Spleen (tissue), 11 donors: ENCODE results near the gene ZMYM1. TPM values are rescaled to one million over a fixed set of nuclear protein-coding genes. Genes with fewer than 3 reads are reported as not detected.

ENCODE experiments used
- DNase-seq: peaks from one replicate; pipeline ENCODE4 v3.0.0-alpha.2; 2020
- H3K27ac ChIP-seq, 8 donors: fragments of 200-600 bp; sonication (generic) in 7 of 8; 1 replicate in 4 of 8; 2 replicates in 4 of 8; pipeline versions ENCODE4 v1.5.0 to v1.8.0; 2016 to 2021; ENCODE audit warnings: inconsistent platforms in 4 of 8, mild to moderate bottlenecking in 4 of 8, moderate library complexity in 1 of 8
- H3K27me3 ChIP-seq, 7 donors: fragments of 200-600 bp; sonication (generic) in 6 of 7; replicated peaks in 1 of 7; 1 replicate in 4 of 7; 2 replicates in 3 of 7; pipeline versions ENCODE4 v1.5.0 to v1.8.0; 2016 to 2021; ENCODE audit warnings: inconsistent platforms in 3 of 7, mild to moderate bottlenecking in 1 of 7
- H3K36me3 ChIP-seq, 6 donors: fragments of 200-600 bp; sonication (generic) in 5 of 6; 1 replicate in 4 of 6; 2 replicates in 2 of 6; pipeline versions ENCODE4 v1.5.0 to v1.8.0; 2016 to 2021; ENCODE audit warnings: inconsistent platforms in 2 of 6
- H3K4me1 ChIP-seq, 6 donors: fragments of 200-600 bp; sonication (generic) in 5 of 6; 1 replicate in 3 of 6; 2 replicates in 3 of 6; pipeline versions ENCODE4 v1.5.0 to v1.8.0; 2016 to 2021; ENCODE audit warnings: inconsistent platforms in 3 of 6
- H3K4me3 ChIP-seq, 8 donors: fragments of 200-600 bp; sonication (generic) in 7 of 8; 1 replicate in 4 of 8; 2 replicates in 4 of 8; pipeline versions ENCODE4 v1.5.0 to v1.8.0; 2016 to 2021; ENCODE audit warnings: inconsistent platforms in 4 of 8, mild to moderate bottlenecking in 4 of 8, moderate library complexity in 2 of 8
- H3K9me3 ChIP-seq, 8 donors: fragments of 200-600 bp; sonication (generic) in 7 of 8; 1 replicate in 4 of 8; 2 replicates in 4 of 8; pipeline versions ENCODE4 v1.5.0 to v1.8.0; 2016 to 2021; ENCODE audit warnings: inconsistent platforms in 4 of 8
- POLR2A ChIP-seq, 3 donors: fragments of 450-650 bp; IDR thresholded peaks; one replicate each; pipeline ENCODE4 v1.5.1; 2017; ENCODE audit warnings: antibody characterized with exemption in 3 of 3, mild to moderate bottlenecking in 1 of 3
- POLR2AphosphoS5 ChIP-seq, 3 donors: sonication (generic); formaldehyde crosslinking; IDR thresholded peaks; one replicate each; pipeline ENCODE4 v1.5.1; 2017; ENCODE audit warnings: antibody characterized with exemption in 3 of 3
- WGBS, 5 donors: extraction: QIAGEN DNeasy Blood & Tissue Kit in 3 of 5; methylation state at CpG; one replicate each; pipeline versions ENCODE4 v1.1.5 to v1.1.7; 2013 to 2018; 5-methylcytosine and 5-hydroxymethylcytosine counted together
- intact Hi-C: fragments of 100-400 bp; cut with DNase I; formaldehyde crosslinking; loops from one replicate; pipeline ENCODE4 v1.15.0; 2023; ENCODE audit warnings: low total_unique reads
- polyA plus RNA-seq, 3 donors: library from polyadenylated mRNA; stranded (reverse); fragments of 200-250 nt; gene quantifications; one replicate each; pipeline ENCODE4 v1.2.1, GENCODE V29; 2013
- total RNA-seq, 7 donors: library from RNA; depleted of rRNA in 3 of 7; stranded (reverse); fragments of >200 nt in 3 of 7; fragmentation: NEBNext Ultra II Directional in 4 of 7; extraction: Animal tissue kit (Norgen Biotek cat#: 25700) in 4 of 7; gene quantifications; one replicate each; pipeline versions ENCODE4 v1.1.0 to v1.2.1, GENCODE V29; 2016 to 2021
- TF ChIP-seq, protein P1 (sequence below), 11 experiments: fragments of 200-600 bp in 7 of 11; fragments of 450-650 bp in 4 of 11; sonication (generic) in 4 of 11; IDR thresholded peaks in 8 of 11; conservative IDR thresholded peaks in 3 of 11; 1 replicate in 7 of 11; 2 replicates in 4 of 11; pipeline versions ENCODE4 v1.4.0 to v1.8.0; 2016 to 2021; ENCODE audit warnings: antibody characterized with exemption in 11 of 11, inconsistent platforms in 4 of 11, mild to moderate bottlenecking in 1 of 11
- donor health status: healthy with polysubstance abuse.
- donor health status: DM: no; HTN: no; CAD: no; lungs with moderate emphysema.
- donor health status: DM: no; HTN: no; CAD: no.
- donor health status: Bipolar disorder and iron deficiency.
- donor health status: healthy.
- donor health status: DM: no; HTN: no; CAD: no.
- donor health status: DM: yes; HTN: yes; CAD: no.

The ZMYM1 gene
- total and polyA plus RNA-seq, 10 donors: 3.0 to 21.7 (median 17.4) TPM

DNA sequence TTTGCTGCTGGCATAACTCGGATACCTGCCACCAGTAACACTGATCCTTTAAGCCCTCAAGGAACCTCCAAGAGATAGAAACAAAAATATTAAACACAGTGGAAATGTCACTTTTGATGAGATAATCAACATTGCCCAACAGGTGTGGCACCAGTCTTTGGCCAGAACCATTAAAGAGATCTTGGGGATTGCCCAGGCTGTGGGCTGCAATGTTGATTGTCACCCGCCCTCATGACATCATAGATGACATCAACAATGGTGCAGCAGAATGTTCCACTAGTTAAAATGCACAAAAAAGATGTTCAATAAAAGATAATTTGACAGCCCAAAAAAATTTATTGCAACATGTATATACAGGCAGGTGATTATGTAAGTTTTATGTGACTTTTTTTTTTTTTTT lies 20.2 kb upstream of the ZMYM1 start:
- Histone ChIP-seq H3K27ac (no peak overlapping the region), H3K36me3 (no peaks in the 10 kb centered on the region), H3K4me1 (no peaks in the 10 kb centered on the region), H3K27me3 (peaks cover 0 to 15% (median 0%) of the 10 kb centered on the region in 7 donors), H3K9me3 (peaks cover 0 to 13% (median 2%) of the 10 kb centered on the region in 8 donors), H3K4me3 (no peak overlapping the region)
- WGBS, 5 donors: 86 to 90% (median 88%) methylated on average over 2 of the region's 2 CpGs
- TF ChIP-seq POLR2AphosphoS5 (IDR thresholded peaks at IDR 0.05) (no peak), POLR2A (IDR thresholded peaks at IDR 0.05) (no peak)
- TF ChIP-seq, protein P1, sequence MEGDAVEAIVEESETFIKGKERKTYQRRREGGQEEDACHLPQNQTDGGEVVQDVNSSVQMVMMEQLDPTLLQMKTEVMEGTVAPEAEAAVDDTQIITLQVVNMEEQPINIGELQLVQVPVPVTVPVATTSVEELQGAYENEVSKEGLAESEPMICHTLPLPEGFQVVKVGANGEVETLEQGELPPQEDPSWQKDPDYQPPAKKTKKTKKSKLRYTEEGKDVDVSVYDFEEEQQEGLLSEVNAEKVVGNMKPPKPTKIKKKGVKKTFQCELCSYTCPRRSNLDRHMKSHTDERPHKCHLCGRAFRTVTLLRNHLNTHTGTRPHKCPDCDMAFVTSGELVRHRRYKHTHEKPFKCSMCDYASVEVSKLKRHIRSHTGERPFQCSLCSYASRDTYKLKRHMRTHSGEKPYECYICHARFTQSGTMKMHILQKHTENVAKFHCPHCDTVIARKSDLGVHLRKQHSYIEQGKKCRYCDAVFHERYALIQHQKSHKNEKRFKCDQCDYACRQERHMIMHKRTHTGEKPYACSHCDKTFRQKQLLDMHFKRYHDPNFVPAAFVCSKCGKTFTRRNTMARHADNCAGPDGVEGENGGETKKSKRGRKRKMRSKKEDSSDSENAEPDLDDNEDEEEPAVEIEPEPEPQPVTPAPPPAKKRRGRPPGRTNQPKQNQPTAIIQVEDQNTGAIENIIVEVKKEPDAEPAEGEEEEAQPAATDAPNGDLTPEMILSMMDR (IDR thresholded peaks at IDR 0.05 in 8 of 11, conservative IDR thresholded peaks at IDR 0.05 in 3 of 11): no peak
- no peak for DNase-seq
- intact Hi-C loops: no loop called here

DNA sequence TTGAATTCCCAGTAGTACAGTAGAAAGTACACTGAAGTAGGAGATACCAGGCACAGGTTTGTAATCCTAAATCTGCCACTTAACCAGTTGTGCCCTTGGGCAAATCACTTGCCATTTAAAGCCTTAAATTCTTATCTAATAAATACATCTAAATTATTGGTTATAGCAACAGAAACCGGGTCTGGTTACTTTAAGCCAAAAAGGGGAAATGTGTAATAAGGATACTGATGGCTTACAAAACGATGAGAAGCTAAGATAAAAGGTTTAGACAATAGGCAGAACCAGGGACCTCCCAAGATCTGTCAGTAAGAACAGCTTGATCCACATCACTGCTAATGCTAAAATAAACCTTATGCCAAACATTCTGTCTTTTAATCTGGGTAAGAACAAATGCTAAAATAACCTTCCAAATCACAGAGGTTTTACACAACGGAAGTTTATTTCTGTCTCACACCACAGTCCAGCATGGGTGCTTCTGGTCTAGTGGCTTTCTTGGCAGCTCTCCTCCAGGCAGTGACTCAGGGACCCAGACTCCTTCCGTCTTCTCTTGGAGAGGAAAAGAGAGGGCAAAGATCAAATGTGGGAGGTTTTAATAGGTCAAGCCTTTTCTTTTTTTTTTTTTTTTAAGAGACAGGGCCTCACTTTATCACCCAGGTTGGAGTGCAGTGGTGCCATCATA lies 16.5 kb upstream of the ZMYM1 start:
- H3K4me1 ChIP-seq: no peaks in the 10 kb centered on the region
- WGBS, 5 donors: 18 to 39% (median 30%) methylated on average over 4 of the region's 4 CpGs
- DNase-seq: no peak
- H3K9me3 ChIP-seq: peaks cover 0 to 13% (median 2%) of the 10 kb centered on the region in 8 donors
- H3K36me3 ChIP-seq: no peaks in the 10 kb centered on the region
- intact Hi-C loops: no loop called here
- no peak overlapping the region for H3K27ac ChIP-seq
- no peak overlapping the region for H3K4me3 ChIP-seq
- peaks cover 0 to 15% (median 0%) of the 10 kb centered on the region in 7 donors for H3K27me3 ChIP-seq
- TF ChIP-seq, protein P1 (IDR thresholded peaks at IDR 0.05 in 8 of 11, conservative IDR thresholded peaks at IDR 0.05 in 3 of 11): no peak
- TF ChIP-seq POLR2A (IDR thresholded peaks at IDR 0.05) (no peak), POLR2AphosphoS5 (IDR thresholded peaks at IDR 0.05) (no peak)

DNA sequence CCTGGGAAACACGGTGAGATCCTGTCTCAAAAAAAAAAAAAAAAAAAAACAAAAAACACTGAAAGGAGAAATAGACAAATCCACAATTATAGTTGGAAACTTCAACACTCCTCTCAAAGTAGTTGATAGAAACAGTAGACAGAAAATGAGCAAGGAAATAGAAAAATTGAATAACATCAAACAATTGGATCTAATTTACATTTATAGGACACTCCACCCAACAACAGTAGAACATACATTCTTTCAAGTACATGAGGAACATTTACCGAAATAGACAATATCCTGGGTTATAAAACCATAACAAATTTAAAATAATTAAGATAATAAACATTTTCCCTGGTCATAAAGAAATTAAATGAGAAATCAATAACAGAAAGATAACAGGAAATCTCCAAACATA lies 14.9 kb upstream of the ZMYM1 start:
- peaks cover 0 to 4% (median 0%) of the 10 kb centered on the region in 7 donors for H3K27me3 ChIP-seq
- TF ChIP-seq, protein P1 (IDR thresholded peaks at IDR 0.05 in 8 of 11, conservative IDR thresholded peaks at IDR 0.05 in 3 of 11): no peak
- TF ChIP-seq POLR2AphosphoS5 (IDR thresholded peaks at IDR 0.05): no peak
- no peak for TF ChIP-seq POLR2A (IDR thresholded peaks at IDR 0.05)
- H3K27ac ChIP-seq: no peak overlapping the region
- no peak for DNase-seq
- no peaks in the 10 kb centered on the region for H3K36me3 ChIP-seq
- peaks cover 0 to 13% (median 2%) of the 10 kb centered on the region in 8 donors for H3K9me3 ChIP-seq
- 75 to 91% (median 84%) methylated on average over 2 of the region's 2 CpGs for WGBS, 5 donors
- no peaks in the 10 kb centered on the region for H3K4me1 ChIP-seq
- no peak overlapping the region for H3K4me3 ChIP-seq
- intact Hi-C loops: no loop called here

DNA sequence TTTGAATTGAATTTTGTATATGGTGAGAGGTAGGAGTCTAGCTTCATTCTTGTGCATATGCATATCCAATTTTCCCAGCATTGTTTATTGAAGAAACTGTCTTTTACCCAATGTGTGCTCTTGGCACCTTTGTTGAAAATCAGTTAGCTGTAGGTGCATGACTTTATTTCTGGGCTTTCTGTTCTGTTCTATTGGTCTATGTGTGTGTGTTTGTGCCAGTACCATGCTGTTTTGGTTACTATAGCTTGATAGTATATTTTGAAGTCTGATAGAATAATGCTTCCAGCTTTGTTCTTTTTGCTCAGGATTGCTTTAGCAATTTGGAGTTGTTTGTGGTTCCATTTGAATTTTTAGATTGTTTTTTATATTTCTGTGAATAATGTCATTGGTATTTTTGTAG lies 9.4 kb upstream of the ZMYM1 start:
- H3K36me3 ChIP-seq: no peaks in the 10 kb centered on the region
- no peak overlapping the region for H3K27ac ChIP-seq
- TF ChIP-seq POLR2AphosphoS5 (IDR thresholded peaks at IDR 0.05): no peak
- TF ChIP-seq, protein P1 (IDR thresholded peaks at IDR 0.05 in 8 of 11, conservative IDR thresholded peaks at IDR 0.05 in 3 of 11): no peak
- TF ChIP-seq POLR2A (IDR thresholded peaks at IDR 0.05): no peak
- peaks cover 0 to 4% (median 0%) of the 10 kb centered on the region in 7 donors for H3K27me3 ChIP-seq
- H3K4me1 ChIP-seq: no peaks in the 10 kb centered on the region
- H3K4me3 ChIP-seq: no peak overlapping the region
- intact Hi-C loops: no loop called here
- no peak for DNase-seq
- peaks cover 0 to 8% (median 2%) of the 10 kb centered on the region in 8 donors for H3K9me3 ChIP-seq
